ENCODE data around the gene CBX4.

DNA sequence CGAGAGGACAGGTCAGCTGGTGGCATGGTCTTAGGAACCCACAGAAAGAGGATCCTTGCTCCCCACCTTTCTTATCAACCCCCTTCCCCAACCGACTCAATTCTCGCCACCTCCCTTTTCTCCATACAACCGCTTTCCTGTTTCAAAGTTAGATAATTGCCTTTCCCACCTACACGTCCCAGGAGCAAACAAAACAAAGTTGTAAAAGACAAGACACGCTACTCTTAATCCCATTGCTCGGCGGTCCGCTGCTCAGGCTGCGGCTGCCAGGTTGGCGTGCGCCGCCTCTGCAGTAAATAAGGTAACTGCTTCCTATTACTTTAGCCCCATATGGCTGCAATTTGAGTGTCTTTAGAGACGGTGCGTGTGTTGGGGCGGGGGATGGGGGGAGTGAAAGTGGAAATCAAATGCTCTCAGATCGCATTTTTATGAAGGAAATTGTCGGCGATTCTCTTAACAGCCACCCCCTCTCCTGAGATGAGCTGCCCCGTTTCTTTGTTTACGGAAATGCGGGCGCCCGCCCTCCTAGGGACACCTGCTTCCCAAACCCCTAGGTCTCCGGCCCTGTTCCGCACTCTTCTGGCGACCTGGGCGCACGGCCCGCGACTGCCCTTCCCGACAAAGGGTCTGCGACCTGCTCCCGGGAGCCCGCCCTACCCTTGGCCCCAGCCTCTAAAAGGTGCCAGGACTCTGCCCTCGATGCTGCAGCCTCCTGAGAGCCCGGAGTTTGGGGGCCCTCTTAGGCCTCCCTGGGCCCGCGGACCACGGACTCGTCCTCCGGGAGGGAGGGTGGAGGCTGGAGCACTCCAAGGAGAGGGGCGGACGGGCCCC, 38.7 kb downstream of the CBX4 start:
- TF ChIP-seq, protein P1, sequence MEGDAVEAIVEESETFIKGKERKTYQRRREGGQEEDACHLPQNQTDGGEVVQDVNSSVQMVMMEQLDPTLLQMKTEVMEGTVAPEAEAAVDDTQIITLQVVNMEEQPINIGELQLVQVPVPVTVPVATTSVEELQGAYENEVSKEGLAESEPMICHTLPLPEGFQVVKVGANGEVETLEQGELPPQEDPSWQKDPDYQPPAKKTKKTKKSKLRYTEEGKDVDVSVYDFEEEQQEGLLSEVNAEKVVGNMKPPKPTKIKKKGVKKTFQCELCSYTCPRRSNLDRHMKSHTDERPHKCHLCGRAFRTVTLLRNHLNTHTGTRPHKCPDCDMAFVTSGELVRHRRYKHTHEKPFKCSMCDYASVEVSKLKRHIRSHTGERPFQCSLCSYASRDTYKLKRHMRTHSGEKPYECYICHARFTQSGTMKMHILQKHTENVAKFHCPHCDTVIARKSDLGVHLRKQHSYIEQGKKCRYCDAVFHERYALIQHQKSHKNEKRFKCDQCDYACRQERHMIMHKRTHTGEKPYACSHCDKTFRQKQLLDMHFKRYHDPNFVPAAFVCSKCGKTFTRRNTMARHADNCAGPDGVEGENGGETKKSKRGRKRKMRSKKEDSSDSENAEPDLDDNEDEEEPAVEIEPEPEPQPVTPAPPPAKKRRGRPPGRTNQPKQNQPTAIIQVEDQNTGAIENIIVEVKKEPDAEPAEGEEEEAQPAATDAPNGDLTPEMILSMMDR (IDR thresholded peaks at IDR 0.05; ENCODE audit: insufficient read depth, low read depth, low read length) = no peak
- TF ChIP-seq EZH2 (IDR thresholded peaks at IDR 0.05; ENCODE audit: insufficient read depth, low read length) = peak; percentile 89
